Nephron (organoid): ENCODE results near the gene WDR73.

Source experiments
- H3K27ac Mint-ChIP-seq, 3 experiments: 2 replicates each; pipeline ENCODE4 v1.8.0; 2020; ENCODE audit warnings: mixed read lengths in 3 of 3, mild to moderate bottlenecking in 2 of 3, moderate library complexity in 1 of 3
- H3K27me3 Mint-ChIP-seq: 2 replicates; pipeline ENCODE4 v1.8.0; 2021; ENCODE audit warnings: low read depth, mild to moderate bottlenecking, moderate library complexity, mixed read lengths
- H3K36me3 Mint-ChIP-seq: 2 replicates; pipeline ENCODE4 v1.8.0; 2020; ENCODE audit warnings: low read depth, mixed read lengths
- H3K4me1 Mint-ChIP-seq: 2 replicates; pipeline ENCODE4 v1.8.0; 2020; ENCODE audit warnings: mixed read lengths
- H3K4me3 Mint-ChIP-seq, 3 experiments: 2 replicates each; pipeline ENCODE4 v1.8.0; 2020; ENCODE audit warnings: mild to moderate bottlenecking in 3 of 3, mixed read lengths in 3 of 3, moderate library complexity in 2 of 3
- H3K9me3 Mint-ChIP-seq: 2 replicates; pipeline ENCODE4 v1.8.0; 2020; ENCODE audit warnings: mixed read lengths
- TF ChIP-seq, protein P1 (sequence below), 3 experiments: fragments of 200-600 bp; sonication (generic); IDR thresholded peaks; one replicate each; pipeline ENCODE4 v1.5.0; 2021; ENCODE audit warnings: antibody characterized with exemption in 3 of 3; ENCODE audit not compliant: unreplicated experiment in 3 of 3

WDR73 gene

DNA sequence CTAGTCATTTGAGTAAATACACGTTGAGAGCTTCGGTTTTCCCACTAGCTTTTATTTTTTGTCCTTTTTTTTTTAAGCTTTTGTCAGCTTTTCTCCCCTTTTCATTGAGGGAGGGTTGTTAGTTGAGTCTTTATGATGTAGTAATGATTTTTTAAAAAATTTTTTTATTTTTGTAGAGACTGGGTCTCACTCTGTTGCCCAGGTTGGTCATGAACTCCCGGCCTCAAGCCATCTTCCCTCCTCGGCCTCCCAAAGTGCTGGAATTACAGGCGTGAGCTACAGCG is 52.6 kb downstream of the WDR73 start:
- H3K27me3 Mint-ChIP-seq = no peaks in the 10 kb centered on the region
- peaks cover 6% of the 10 kb centered on the region for H3K9me3 Mint-ChIP-seq
- peaks cover 33% of the 10 kb centered on the region for H3K36me3 Mint-ChIP-seq
- TF ChIP-seq, protein P1, sequence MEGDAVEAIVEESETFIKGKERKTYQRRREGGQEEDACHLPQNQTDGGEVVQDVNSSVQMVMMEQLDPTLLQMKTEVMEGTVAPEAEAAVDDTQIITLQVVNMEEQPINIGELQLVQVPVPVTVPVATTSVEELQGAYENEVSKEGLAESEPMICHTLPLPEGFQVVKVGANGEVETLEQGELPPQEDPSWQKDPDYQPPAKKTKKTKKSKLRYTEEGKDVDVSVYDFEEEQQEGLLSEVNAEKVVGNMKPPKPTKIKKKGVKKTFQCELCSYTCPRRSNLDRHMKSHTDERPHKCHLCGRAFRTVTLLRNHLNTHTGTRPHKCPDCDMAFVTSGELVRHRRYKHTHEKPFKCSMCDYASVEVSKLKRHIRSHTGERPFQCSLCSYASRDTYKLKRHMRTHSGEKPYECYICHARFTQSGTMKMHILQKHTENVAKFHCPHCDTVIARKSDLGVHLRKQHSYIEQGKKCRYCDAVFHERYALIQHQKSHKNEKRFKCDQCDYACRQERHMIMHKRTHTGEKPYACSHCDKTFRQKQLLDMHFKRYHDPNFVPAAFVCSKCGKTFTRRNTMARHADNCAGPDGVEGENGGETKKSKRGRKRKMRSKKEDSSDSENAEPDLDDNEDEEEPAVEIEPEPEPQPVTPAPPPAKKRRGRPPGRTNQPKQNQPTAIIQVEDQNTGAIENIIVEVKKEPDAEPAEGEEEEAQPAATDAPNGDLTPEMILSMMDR (IDR thresholded peaks at IDR 0.05; ENCODE audit: unreplicated experiment in 3 of 3) = no peak
- peak overlapping the region in 2 of 3 experiments; percentile 85 to 87 for H3K27ac Mint-ChIP-seq
- peaks cover 34% of the 10 kb centered on the region for H3K4me1 Mint-ChIP-seq
- H3K4me3 Mint-ChIP-seq = peak overlapping the region; percentile 95 to 98 (median 97)

DNA sequence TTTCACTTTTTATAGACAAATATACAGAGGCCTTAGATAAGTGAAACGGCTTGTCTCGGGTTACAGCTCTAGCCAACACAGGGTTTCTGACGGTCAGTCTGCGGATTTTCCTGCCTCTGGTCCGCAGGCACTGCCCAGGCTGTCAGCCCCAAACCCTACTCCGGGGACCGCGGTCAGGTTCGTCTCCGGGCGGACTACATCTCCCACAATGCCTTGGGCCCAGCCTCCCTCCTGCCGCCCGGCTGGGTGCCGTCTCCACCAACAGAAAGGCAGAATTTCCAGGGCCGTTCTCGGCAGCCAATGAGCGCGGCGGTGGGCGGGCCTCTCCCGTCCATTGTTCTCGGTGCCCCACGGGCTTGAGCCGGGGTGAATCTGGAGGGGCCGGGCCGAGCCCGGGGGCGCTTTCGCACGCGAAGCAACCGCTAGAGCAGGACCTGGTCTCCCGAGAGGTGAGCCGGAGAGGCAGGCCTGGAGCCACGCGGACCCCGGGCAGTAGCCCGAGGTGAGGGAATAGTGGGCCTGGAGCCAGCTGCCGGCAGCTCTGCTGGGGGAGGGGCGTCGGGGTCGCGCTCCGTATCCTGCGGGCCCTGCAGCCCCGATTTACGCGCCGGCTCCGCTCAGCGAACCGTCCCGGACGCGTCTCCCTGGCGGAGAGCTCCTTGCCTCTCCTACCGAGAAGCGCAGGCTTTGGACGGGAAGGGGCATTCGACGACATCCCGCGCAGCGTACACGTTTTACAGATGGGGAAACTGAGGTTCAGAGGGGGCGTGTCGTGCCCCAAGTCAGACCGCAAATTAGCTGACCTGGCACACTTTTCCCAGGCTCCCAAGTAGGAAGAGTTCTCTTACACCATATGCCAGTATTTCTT is 53.2 kb downstream of the WDR73 start, which contains the start of gene ZSCAN2:
Gene ZSCAN2, plus strand, starts transcription at position 323 of the 868 bp plus-strand sequence. CDS start 2,919 bp downstream, outside the sequence.
- Mint-ChIP-seq H3K27ac (peak within 1 kb of the TSS; percentile 43 to 87 (median 85)), H3K27me3 (no peaks in the 10 kb centered on the region), H3K4me3 (peak within 1 kb of the TSS; percentile 95 to 98 (median 97)), H3K9me3 (peaks cover 6% of the 10 kb centered on the region), H3K4me1 (peaks cover 32% of the 10 kb centered on the region), H3K36me3 (peaks cover 27% of the 10 kb centered on the region)
- TF ChIP-seq, protein P1 (IDR thresholded peaks at IDR 0.05; ENCODE audit: unreplicated experiment in 3 of 3) = no peak

DNA sequence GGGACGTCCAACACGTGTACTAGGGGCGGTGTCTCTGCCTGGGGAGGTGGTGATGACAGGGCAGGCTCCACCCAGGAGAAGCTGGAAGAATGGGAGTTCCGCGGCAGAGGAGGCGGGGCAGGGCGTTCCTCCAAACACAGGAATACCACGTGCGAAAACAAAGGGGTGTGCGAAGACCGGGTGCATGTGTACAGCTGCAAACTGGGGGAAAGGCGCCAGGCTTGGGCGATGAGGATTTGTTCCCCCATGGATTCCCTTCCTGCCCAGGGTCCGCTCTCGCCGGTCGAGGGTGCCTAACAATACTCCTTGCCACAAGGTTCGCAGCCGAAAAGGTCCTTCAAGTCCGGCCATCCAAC is 53.8 kb downstream of the WDR73 start:
- H3K9me3 Mint-ChIP-seq = peaks cover 6% of the 10 kb centered on the region
- H3K4me3 Mint-ChIP-seq = peak overlapping the region; percentile 95 to 98 (median 97)
- peak overlapping the region; percentile 43 to 87 (median 64) for H3K27ac Mint-ChIP-seq
- no peaks in the 10 kb centered on the region for H3K27me3 Mint-ChIP-seq
- H3K4me1 Mint-ChIP-seq = peaks cover 28% of the 10 kb centered on the region
- peaks cover 21% of the 10 kb centered on the region for H3K36me3 Mint-ChIP-seq
- TF ChIP-seq, protein P1 (IDR thresholded peaks at IDR 0.05; ENCODE audit: unreplicated experiment in 3 of 3) = no peak

DNA sequence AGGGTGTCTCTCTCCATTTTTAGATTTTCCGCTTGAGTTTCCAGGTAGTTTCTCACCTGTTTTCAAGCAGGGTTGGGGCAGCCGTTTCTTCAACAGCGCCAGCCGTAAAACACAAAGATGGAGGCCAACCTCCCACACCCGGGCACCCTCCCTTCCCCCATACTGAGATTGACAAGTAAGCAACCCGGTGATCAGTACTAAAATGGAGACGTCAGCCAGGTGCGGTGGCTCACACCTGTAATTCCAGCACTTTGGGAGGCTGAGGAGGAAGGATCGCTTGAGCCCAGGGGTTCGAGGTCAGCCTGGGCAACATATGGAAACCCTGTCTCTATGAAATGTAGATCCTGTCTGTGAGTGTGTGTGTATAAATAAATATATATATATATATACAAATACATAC is 54.2 kb downstream of the WDR73 start:
- Mint-ChIP-seq H3K36me3 (peaks cover 17% of the 10 kb centered on the region), H3K4me3 (peak overlapping the region; percentile 95 to 98 (median 97)), H3K9me3 (peaks cover 6% of the 10 kb centered on the region), H3K4me1 (peaks cover 24% of the 10 kb centered on the region), H3K27me3 (no peaks in the 10 kb centered on the region), H3K27ac (peak overlapping the region in 1 of 3 experiments; percentile 87)
- TF ChIP-seq, protein P1 (IDR thresholded peaks at IDR 0.05; ENCODE audit: unreplicated experiment in 3 of 3) = no peak

DNA sequence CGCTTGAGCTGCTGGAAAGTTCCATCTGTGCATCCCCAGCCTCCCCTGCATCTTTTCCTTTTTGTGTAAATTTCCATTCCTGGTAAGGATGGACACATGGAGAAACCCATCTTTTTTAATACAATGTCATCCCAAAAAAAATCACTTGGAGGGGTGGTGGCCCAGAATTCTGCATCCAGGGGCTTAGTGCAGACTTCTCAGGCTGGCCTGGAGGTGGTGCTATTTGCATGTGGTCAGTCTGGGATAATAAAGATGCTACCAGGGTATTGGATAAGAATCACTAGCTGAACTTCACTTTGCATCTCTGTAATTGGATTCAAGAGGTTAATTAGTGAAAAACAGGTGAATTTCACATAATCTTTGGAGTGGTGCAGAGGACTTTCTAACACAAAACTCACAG is 55.1 kb downstream of the WDR73 start:
- TF ChIP-seq, protein P1 (IDR thresholded peaks at IDR 0.05; ENCODE audit: unreplicated experiment in 3 of 3) = peak; percentile 54 to 60 (median 59)
- Mint-ChIP-seq H3K36me3 (peaks cover 10% of the 10 kb centered on the region), H3K9me3 (peaks cover 6% of the 10 kb centered on the region), H3K27me3 (peaks cover 3% of the 10 kb centered on the region), H3K27ac (no peak overlapping the region), H3K4me3 (peak overlapping the region; percentile 76 to 98 (median 97)), H3K4me1 (peaks cover 19% of the 10 kb centered on the region)

DNA sequence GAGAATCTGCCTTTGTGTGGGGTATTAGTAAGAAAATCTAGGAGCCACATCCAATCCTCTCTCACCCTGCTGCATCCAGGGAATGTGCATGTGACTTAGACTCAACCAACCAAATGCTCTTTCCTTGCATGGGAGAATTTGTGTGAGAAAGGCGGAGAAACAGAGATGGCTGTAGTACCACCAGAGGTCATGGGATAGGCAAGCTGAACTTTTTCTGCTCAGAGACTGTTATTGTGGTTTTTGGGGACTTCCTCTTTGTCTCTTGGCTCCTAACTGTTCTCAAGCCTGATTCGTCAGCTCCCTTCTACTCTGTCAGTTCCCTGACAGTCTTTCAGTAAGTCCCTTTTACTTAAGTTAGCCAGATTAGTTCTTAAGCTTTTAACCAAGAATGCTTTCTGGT is 55.8 kb downstream of the WDR73 start:
- no peak overlapping the region for H3K4me3 Mint-ChIP-seq
- peaks cover 6% of the 10 kb centered on the region for H3K9me3 Mint-ChIP-seq
- TF ChIP-seq, protein P1 (IDR thresholded peaks at IDR 0.05; ENCODE audit: unreplicated experiment in 3 of 3) = no peak
- peaks cover 5% of the 10 kb centered on the region for H3K36me3 Mint-ChIP-seq
- peaks cover 3% of the 10 kb centered on the region for H3K27me3 Mint-ChIP-seq
- no peak overlapping the region for H3K27ac Mint-ChIP-seq
- H3K4me1 Mint-ChIP-seq = peaks cover 12% of the 10 kb centered on the region
